ENCODE data around the gene MAPK11.

The MAPK11 gene

DNA sequence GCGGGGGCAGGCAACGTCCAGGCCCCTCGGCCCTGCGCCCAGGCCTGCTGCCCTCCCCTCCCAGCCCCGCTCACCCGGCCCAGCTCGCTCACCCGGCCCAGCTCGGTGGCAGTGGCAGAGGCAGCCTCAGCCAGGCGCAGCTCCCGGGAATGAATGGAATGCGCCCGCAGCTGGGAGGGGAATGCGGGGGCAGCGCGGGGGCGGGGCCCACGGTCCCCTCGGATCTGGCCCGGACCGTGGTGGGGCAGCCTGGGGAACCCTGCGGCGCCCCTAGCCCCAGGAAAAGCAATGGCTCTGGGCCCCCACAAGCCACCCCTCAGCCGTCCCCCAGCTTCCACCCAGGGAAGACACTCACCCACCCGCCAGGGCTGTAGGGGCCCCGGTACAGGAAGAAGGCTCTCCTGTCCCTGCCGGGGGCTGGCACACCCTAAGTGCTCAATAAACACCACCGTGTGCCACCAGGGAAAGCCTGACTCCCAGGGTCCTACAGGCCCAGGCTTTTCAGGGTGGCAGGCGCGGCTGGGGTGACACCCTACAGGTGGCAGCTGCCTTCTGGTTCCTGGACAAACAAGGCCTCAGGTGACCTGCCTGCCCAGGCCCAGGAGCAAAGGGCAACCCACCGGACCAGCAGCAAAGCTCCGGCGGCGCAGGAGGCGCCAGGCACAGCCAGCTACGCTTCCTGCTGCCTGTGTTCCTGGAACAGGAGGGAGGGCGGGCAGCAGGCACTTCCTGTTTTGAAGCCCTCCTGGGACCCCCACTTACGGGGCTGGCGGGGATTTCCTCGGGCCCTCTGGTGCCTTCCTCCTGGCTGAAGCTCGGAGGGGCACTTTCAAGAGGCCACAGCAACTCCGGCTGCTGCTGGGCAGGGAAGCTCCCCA is 23.5 kb upstream of the MAPK11 start:
- no peak for DNase-seq (ENCODE audit: low spot score)

DNA sequence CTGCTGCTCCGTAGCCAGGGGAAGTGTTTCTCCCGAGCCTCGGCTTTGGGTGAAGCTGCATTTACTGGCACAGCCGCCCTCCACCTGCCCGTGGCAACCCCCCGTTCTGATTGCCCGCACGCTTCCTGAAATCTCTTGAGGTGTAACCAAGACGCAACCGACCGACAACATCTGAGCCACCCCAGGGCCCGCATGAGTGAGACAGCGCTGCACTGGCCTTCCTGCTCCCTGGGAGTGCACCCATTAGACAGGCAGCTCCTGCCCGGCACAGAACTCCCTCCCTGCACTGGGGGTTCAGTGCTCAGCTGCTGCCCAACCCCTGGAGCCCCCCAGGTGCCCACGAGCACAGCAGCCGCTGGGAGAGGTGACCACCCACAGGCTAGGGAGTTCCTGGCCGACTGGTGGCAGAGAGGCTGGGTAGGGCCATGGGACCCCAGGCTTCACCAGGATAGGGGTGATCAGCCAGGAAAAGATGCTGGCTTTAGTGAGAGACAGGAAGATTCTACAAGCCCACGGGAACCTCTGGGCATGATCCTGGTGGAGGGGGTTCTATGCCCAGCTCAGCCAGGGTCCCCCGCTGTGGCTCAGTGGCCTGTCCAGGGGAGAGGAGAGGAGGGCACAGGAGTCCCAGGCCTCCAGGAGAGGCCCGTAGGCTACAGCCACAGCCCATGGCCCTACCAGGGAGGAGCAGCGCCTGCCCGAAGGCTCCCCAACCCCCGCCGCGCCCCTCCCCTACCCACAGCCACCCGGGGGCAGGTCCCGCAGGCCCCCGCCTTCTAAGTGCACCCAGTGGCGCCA is 22.7 kb upstream of the MAPK11 start:
- DNase-seq (ENCODE audit: low spot score): no peak

DNA sequence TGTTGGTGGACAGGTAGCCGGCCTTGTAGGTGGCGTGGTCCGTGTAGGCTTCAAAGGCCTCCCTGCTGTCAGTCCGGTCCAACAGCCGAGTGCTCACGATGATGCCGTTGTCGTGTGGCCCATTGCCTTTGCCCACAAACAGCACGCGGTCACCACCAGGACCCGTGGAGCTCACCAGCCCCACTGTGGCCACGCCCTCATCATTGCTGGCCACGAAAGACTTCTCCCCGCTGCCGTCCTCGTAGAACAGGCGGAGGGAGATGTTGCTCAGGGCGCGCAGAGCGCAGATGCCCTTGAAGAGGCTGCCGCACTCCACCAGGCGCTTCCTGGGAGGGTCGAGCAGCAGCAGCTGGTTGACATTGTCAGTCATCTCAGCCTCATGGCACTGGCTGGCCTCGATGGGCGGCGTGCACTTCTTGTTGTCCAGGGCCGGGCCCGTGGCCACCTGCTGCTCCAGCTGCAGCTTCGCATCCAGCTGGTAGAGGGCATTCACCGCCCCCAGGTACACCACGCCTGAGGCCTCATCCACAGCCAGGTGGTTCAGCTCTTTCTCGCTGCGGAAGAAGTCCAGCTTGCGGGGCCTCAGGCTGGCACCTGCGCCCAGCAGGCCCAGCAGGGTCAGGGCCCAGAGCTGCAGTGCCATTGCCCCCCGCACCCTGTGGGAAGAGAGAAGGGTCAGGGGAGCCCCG is 19.9 kb upstream of the MAPK11 start:
- DNase-seq (ENCODE audit: low spot score): no peak

DNA sequence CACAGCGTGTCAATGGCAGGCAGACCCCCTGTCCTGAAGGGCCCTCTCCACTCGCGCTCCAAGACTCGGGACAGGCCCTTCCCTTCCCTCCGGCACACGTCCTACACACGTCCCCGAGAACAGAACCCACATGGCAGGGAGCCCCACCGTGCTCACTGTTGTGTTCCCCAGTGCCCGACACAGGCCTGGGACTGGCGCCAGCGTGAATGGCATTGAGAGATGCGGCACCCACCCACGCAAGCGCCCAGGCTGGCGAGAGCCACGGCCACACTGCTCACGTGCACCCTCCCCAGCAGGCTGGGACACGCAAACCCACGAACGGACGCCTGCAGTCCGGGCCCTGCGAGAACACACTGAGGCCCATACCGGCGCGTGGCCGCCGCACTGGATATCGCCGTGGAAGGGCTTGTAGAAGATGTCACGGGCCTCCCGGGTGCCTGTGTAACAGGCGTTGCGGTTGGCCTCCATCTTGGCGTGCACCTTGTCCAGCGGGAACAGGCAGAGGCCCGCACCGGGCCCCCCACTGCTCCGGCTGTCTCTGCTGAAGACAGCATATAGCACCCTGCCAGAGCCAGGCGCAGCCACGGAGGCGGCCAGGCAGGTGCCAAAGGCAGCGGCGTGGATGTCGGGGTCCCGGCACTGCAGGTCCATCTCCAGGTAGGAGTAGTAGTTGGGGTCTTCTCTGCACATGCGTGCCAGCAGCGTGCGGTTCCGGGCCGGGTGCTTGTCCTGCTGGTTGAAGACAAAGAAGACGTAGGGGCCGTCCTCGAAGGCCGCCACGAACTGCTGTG is 19.2 kb upstream of the MAPK11 start:
- DNase-seq (ENCODE audit: low spot score): no peak

DNA sequence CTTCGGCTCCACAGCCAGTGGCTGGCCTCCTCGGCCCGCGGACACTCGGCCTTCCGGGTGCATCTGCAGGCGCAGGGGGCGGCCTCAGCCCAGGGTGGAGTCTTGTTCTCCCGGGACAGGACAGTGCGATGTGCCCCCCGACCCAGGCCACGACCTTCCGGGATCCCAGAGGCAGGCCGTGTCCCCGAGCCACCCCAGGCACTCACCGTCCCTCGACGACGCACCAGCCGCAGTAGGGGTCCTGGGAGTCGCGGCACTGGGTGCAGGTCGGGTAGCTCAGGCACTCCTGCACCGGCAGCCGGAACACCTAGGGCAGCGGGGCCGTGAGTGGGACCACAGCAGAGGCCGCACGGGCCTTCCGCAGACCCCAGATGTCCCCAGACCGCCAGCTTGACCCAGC is 17.6 kb upstream of the MAPK11 start:
- no peak for DNase-seq (ENCODE audit: low spot score)

DNA sequence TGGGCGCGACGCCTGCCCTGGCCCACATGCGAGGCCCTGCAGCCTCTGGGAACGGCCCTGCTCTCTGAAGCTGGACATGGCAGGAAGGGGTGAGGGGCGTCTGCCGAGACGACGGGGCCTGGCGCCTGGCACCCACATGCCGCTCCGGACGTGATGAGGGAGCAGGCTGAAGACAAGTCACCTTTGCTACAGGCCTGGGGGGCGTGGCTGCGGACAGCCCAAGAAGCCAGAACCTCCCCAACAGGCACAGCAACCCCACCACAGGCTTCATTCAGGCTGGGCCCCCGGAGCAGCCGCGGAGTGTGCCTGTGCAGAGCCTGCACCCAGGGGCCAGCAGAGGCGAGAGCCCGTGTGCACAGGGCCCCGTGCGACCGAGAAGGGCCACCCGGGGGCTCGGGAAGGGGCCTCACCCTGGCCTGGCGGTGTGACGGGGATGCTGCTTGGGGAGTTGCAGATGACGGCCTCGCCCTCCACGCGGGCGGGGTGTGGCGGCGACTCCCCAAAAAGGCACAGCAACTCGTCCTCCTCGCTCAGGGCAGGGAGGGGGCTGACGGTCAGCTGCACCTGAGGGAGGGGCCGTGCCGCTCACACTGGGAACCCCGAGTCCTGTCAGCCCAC is 16.6 kb upstream of the MAPK11 start:
- no peak for DNase-seq (ENCODE audit: low spot score)

DNA sequence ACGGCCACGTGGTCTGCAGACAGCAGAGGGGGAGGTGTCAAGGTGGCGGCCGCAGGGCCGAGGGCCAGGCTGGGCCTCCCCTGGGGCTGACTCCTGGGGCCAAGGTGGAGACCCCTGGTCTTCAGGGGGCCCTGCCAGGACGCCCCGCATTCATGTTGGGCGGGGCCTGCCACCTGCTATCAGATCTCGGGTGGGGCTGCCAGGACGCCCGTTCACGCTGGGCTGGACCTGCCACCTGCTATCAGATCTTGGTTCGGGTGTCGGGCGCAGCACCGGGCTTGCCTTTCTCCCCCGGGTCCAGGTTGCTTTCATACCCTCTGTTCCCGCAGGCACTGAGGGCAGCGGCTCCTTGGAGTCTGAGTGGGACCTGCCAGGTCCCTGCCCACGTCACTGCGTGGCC is 16.1 kb upstream of the MAPK11 start:
- no peak for DNase-seq (ENCODE audit: low spot score)

DNA sequence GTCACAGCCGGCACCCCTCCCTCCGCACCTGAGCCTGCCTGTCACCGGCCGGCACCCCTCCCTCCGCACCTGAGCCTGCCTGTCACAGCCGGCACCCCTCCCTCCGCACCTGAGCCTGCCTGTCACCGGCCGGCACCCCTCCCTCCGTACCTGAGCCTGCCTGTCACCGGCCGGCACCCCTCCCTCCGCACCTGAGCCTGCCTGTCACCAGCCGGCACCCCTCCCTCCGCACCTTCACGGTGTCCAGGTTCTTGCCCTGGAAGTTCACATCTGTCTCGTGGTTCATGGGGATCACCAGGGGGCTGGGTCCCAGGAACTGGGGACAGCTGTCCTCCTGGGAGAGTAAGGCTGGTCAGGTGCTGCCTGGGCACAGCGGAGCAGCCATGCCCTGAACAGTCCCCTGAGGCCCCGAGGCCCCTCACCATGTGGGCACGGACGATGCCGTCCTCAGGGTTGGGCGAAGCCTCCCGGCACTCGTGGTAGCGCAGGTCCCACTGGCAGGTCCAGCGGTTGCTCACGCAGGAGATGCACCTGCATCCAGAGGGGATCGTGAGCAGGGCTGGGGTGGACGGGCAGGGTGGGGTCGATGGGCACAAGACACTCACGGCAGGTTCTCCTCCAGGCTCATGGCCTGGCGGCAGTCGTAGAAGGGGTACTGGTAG is 15.5 kb upstream of the MAPK11 start:
- no peak for DNase-seq (ENCODE audit: low spot score)

DNA sequence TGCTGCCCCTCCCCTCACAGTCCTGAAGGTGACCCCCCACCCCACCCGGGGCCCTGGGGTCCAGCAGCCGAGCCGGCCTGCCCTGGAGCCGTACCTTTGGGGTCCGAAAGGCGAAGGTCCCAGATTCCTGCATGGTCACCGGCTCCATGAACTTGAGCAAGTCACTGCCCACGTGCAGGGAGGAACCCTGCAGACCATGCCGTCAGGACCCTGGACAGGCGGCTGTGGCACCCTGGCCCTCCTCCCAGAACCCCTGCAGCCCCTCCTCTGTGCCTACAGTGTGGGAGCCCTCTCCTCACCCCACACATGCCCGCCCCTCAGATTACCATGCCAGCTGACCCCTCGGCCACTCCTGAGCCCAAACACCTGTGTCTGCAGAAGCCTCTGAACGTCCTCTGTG is 14.3 kb upstream of the MAPK11 start:
- DNase-seq (ENCODE audit: low spot score): no peak

DNA sequence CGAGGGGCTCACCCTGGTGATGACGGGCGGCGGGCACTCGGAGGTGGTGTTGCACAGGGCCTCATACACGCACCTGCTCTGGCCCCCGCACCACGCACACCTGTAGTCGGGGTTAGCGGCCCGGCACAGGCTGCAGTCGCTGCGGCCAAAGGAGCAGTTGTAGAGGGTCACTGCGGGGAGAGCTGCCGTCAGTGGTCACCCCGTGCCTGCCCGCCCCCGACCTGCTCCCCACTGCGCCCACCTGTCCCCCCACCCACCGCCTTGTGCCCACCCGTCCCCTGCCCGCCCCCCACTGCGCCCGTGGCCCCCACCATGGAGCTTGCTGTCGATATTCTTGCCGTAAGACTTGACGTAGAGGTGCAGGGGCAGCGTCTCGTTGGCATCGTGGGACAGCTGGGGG is 13.6 kb upstream of the MAPK11 start:
- no peak for DNase-seq (ENCODE audit: low spot score)

DNA sequence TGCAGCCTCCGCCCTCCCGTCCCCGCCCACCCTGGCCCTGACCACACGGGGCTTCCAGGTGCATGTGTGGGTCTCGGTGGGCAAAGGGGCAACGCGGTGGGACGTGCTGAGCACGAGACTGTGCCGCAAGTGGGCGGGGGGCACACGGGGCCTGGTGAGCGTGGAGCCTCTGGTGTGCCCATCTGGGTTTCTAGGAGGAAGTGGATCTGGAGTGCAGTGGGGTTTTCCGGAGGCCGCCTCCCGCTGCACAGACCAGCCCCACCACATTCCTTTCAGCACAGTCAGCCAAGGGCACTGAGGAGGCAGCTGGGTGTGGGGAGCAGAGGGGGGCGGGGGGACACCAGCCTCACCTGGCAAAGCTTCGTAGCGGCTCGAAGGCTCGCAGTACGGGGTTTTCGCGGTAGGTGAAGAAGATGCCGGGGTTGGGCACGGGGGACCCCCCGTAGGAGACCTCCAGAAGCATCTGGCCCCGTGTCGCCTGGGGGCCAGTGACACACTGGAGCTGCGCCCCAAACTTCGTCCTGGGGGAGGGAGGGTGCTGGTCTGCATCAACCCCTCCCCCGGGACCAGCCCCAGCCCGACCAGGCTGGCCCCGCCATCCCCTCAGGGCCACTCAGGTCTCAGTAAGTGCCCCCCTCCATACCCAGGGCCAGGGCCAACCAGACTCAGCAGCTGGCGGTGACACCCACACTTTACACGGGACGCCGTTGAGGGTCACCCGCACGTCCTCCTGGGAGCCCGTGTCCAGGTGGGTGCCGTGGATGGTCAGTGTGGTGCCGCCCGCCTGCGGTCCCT is 12.4 kb upstream of the MAPK11 start:
- DNase-seq (ENCODE audit: low spot score): no peak

DNA sequence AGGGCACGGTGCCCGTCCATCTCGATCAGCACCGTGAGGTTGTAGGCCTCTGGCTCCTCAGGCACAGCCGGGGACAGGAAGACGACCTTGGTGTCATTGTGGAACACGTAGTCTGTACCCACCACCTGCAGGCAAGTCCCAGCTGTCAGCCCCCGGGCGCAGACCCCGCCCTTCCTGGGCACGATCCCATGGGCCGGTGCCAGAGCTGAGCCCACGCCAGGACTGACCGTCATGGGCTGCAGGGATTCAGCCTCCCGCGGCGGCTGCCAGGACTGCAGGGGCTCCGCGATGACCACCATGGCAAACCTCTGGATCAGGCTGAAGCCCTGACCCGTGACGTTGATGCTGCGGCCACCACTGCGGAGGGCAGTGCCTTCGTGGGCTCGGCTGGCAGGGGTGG is 11.8 kb upstream of the MAPK11 start:
- DNase-seq (ENCODE audit: low spot score): no peak

DNA sequence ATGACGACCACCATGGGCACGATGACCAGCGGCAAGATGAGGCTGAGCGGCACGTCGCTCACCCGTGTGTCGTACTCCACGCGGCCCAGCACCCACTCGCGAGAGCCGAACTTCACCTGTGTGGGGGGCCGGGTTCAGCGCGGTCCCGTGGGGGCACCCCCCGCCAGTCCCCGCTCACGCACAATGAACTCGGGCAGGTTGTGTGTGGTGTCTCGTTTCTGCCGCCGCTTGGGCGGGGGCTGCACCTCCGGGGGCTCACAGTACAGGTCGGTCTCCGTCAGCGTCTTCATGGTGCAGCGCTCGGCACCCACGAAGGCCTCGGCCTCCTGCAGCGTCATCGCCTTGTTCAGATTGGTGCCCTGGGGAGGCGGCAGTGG is 11.2 kb upstream of the MAPK11 start:
- DNase-seq (ENCODE audit: low spot score): no peak

DNA sequence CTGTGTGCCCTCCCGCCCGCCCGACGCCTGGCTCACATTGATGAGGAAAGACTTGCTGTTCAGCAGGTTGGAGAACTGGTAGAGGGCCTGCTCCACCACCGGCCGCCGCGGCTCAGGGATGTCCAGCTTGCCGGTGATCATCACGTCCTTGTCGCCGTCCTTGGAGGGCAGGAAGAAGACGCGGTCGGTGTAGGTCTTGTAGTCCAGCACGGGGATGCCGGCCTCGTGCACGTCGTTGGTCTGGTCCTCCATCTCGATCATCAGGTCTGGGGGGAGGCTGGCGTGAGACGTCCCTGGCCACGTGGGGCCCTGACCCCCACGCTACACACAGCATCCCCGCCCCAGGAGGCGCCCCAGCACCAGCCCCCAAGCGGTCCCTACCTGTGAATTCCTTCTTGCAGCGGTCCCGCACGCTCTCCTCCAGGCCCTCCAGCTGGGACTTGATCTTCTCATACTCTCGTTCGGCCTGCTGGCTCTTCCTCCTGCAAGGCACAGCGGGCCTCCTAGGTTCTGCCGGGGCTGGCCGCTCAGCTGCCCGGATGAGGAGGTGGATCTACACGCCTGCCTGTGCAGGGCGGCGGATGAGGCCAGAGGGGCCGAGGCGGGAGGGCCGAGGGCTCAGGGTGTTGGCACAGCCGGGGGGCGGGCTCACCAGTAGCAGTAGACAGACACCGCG is 10.7 kb upstream of the MAPK11 start:
- DNase-seq (ENCODE audit: low spot score): no peak

DNA sequence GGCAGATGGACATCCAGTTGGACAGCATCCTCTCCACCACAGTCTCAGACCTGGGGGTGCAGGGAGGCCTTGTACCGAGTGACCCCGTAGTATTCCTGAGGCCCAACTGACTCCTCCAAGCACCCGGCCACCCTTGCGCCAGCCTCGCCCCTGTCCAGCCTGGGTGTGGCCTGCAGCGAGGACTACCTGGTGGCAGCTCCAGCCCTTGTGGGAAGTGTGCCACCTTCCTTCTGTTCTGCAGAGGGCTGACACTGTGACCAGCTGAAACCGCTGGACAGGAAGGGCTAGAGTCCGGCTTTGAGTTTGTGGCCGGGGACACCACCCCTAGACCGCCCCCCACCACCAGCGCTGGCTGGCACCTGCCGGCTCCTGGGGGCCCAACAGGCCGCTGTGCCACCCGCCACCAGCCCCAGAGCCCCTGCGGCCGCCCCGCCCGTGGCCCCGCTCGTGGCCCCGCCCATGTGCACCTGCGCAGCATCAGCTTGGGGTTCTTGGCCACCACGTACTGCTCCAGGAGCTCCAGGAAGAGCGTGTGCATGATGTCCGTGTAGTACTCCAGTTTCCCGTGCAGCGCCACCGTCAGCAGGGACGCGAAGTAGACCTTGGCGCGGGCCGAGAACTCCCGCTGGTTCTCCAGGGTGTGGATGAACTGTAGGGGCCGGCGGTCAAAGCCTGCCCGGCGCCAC is 10.0 kb upstream of the MAPK11 start:
- no peak for DNase-seq (ENCODE audit: low spot score)

DNA sequence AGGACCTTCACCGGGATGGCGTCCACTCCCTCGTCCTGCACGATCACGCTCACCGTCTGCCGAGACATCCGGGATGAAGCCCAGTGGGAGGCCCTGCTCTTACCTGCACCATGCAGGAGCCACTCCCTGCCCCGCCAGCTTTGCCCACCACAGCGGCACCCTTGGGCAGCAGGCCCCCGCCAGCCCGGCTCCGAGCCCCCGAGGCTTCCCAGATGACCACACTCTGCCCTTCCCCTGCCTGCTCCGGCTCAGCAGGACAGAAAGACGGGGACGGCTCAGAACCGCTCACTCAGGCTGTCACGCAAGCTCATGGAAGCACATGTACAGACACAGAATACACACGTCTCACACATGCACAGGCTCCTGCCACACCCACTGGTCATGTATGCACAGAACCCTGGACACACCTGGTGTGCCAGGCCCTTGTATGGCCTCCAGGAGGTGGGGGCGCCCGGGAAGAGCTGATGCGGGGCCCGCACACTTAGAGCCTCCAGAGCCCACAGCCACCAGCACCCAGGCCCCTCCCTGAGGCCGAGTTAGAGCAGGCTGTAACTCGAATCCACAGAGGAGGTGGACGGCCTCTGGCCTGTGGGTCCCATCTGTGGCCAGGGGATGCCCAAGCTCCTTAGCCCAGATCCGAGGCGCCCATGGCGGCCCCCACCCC is 8.9 kb upstream of the MAPK11 start:
- DNase-seq (ENCODE audit: low spot score): no peak

DNA sequence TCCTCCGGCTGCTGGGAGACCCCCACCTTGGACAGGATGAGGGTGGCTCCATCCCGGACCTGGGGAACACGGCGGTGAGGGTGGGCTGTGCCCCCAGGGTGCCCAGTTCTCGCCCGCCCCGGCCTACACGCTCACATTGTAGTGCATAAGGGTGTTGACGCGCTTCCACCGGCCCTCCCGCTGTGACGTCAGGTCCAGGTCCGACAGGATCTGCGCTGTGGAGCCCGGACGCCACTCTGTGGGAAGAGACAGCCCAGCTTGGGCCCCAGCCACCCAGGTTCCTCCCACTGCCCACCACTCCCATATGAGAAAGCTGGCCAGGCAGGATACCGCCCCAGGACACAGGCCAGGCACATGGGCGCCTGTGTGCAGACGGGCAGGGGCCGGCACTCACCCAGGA is 8.3 kb upstream of the MAPK11 start:
- DNase-seq (ENCODE audit: low spot score): no peak

DNA sequence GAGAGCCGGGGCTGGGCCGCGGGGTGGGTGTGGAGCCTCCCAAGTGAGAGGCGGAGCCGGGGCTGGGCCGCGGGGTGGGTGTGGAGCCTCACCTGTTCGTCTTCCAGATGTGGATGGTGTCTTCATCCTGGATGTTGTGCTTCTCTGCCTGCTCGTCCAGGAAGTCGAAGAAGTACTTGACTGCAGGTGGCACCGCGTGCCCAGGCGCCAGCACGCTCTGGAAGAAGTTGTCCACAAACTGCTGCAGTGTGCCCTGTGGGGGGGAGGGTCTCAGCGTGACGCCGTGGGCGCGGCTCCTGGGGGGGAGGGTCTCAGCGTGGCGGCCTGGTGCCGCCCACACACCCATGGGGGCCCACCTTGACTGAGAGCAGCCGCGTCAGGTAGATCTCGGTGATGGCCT is 7.6 kb upstream of the MAPK11 start:
- DNase-seq (ENCODE audit: low spot score): no peak

DNA sequence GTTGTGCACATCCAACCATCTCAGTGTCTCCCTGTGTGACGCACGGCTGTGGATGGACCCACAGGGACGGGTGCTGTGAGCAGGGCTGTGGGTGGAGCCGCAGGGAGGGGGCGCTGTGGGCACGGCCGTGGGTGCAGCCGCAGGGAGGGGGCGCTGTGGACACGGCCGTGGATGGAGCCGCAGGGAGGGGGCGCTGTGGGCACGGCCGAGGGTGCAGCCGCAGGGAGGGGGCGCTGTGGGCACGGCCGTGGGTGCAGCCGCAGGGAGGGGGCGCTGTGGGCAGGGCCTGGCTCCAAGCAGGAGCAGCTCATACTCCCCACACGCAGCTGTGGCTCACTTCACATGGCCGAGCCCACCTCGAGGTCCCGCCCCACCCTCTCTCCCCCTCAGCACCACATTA is 6.0 kb upstream of the MAPK11 start:
- peak; percentile 92 for DNase-seq (ENCODE audit: low spot score)
